Effector memory CD8-positive, alpha-beta T cell (primary cell): ENCODE measurements around the gene CSAD.
A peak's percentile ranks its signal among the peaks of the same experiment; 100 is the strongest.
"Not testable (repeated sequence)": the region's sequence is repeated elsewhere in the genome, so short reads cannot be mapped to it uniquely, and the experiment has no call there.

Experiments
- ATAC-seq: fragments of 150-1000 bp; cut with Tn5 transposase; replicated peaks from 2 replicates; pipeline ENCODE4 v1.10.0; 2021; ENCODE audit warnings: mild to moderate bottlenecking, moderate library complexity
- DNase-seq, 3 experiments: peaks; one replicate each; pipeline ENCODE4 v3.0.0; 2021
- H3K27ac Mint-ChIP-seq, 2 donors: one replicate each; pipeline ENCODE4 v1.8.0; 2022; ENCODE audit warnings: mild to moderate bottlenecking in 2 of 2, mixed read lengths in 2 of 2, moderate library complexity in 2 of 2
- H3K27me3 Mint-ChIP-seq, 2 donors: one replicate each; pipeline ENCODE4 v1.8.0; 2022; ENCODE audit warnings: mixed read lengths in 2 of 2
- H3K36me3 Mint-ChIP-seq: one replicate; pipeline ENCODE4 v1.8.0; 2022; ENCODE audit warnings: mild to moderate bottlenecking, moderate library complexity, mixed read lengths; ENCODE audit not compliant: insufficient read depth
- H3K4me1 Mint-ChIP-seq, 2 donors: one replicate each; pipeline ENCODE4 v1.8.0; 2022; ENCODE audit warnings: low read depth in 2 of 2, mixed read lengths in 2 of 2
- H3K4me3 Mint-ChIP-seq, 2 donors: one replicate each; pipeline ENCODE4 v1.8.0; 2022; ENCODE audit warnings: mild to moderate bottlenecking in 2 of 2, mixed read lengths in 2 of 2, moderate library complexity in 2 of 2
- H3K9me3 Mint-ChIP-seq, 2 donors: one replicate each; pipeline ENCODE4 v1.8.0; 2022; ENCODE audit warnings: mixed read lengths in 2 of 2

Gene CSAD

DNA sequence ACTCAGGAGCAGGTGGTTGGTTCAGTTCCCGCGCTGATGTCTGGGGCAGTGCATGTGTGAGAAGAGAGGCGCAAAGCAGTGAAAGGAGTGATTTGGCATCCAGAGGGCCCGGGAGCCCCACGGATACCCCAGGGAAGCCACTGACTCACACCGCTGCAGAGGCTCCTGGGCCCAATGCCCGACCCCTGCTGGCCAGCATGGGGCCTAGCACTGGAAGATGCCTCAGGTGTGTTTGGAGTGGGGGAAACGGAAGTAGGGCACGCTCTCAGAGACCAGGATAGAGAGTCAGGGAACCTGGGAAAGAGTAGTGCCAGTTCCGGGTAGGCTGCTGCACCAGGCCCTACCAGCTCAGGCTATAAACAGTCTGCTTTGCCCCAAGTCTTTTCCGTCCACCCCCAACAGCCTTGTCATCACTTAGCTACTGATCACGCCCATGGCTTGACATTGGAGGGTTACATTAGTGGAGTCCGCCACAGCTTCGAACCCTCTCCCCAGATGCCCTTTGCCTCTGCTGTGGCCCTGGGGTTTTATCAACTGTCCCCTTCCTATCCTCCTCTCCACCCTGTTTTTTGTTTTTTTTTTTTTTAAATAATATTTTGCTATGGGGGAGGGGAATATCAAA, 9.5 kb upstream of the CSAD start:
- peak in 1 of 3 experiments; percentile 35 for DNase-seq
- H3K36me3 Mint-ChIP-seq, result peaks cover 70% of the 10 kb centered on the region
- no peak overlapping the region for H3K4me3 Mint-ChIP-seq

DNA sequence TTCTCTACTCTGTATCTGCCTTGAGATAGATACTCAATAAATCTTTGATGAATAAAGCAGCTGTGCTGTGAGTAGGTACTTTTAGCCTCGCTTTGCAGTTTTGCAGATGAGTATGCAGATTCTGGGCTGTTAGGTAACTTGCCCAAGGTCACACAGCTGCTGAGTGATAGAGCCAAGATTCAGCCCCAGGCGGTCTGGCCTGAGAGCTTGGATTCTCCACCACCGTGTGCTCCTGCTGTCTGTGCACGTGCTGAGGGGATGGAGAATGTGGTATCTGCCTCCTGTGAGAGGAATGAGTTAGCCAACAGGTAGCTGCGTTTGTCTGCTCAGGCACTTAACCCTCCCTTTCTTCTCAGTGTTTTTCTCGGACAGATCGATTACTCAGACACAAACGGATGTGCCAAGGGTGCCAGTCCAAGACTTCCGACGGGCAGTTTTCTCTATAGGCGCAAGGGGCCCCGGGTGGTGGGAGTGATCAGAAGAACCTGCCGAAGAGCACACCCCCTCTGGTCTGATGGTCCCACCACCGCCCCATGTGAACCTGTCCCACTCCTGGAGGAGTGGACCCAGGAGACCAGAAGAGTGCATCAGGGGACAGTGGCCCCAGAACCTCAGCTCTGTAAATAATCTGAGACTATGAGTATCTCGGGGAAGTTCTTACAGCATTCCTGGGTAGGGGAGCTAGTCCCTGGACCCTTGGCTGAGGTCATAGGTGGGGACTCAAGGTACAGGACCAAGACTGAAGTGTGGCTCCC, 6.6 kb upstream of the CSAD start:
- Mint-ChIP-seq H3K27ac (peak overlapping the region in 1 of 2 donors; percentile 73), H3K4me1 (peaks cover 23 to 27% of the 10 kb centered on the region in 2 donors), H3K4me3 (no peak overlapping the region), H3K9me3 (no peaks in the 10 kb centered on the region), H3K27me3 (no peaks in the 10 kb centered on the region), H3K36me3 (peaks cover 63% of the 10 kb centered on the region)
- ATAC-seq (no peak), DNase-seq (no peak)

More for the DNA sequence above, 9.5 kb upstream of the CSAD start:
- Mint-ChIP-seq H3K27me3 (no peaks in the 10 kb centered on the region), H3K27ac (peak overlapping the region in 1 of 2 donors; percentile 67), H3K4me1 (peaks cover 5 to 21% of the 10 kb centered on the region in 2 donors), H3K9me3 (no peaks in the 10 kb centered on the region)
- ATAC-seq, result peak; percentile 94

DNA sequence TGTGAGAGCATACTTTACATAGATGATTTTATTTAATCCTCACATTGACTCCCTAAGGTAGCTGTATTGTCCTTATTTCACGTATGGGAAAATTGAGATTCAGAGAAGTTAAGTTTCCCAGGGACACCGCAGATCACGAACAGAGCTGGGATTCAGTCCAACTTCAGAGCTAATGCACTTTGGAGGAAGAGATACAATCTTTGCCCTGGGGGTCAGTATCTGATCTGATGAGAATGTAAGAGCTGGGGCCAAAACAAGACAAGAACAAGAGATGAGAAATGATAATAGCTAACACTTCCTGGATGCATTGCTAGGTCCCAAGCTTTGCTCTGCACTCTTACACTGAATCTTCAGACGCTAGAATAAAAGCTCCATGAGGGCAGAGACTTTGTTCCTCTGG, 6.0 kb upstream of the CSAD start:
- Mint-ChIP-seq H3K4me3 (no peak overlapping the region), H3K36me3 (peaks cover 62% of the 10 kb centered on the region), H3K4me1 (peaks cover 25 to 33% of the 10 kb centered on the region in 2 donors), H3K27ac (peak overlapping the region in 1 of 2 donors; percentile 27), H3K27me3 (no peaks in the 10 kb centered on the region), H3K9me3 (no peaks in the 10 kb centered on the region)
- ATAC-seq (no peak), DNase-seq (no peak)

DNA sequence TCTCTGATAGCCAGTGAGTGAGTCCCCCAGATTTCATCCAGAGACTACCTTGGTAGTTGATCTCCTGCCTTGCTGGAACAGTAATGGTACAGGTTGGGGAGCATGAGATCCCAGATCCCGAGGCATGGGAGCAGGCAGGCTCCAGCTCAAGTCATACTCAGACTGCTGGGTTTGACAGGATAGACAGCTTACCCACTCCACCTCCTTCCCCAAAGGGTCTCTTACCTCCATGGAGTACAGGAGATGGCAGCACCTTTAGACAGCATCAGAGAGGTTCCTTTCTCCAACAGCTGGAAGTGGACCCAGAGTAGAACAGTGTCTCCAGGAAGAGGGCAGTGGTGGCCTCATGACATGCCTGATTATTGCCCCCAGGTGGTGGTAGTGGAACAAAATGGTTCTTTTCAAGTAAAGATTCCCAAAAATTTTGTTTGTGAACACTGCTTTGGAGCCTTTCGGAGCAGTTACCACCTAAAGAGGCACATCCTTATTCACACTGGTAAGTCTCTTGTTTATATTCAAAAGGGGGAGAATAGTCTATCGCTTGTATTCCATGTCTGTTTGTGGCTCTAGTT, 4.9 kb upstream of the CSAD start:
- DNase-seq (no peak), ATAC-seq (no peak)
- Mint-ChIP-seq H3K36me3 (peaks cover 56% of the 10 kb centered on the region), H3K4me3 (no peak overlapping the region), H3K27me3 (no peaks in the 10 kb centered on the region), H3K4me1 (peaks cover 29 to 39% of the 10 kb centered on the region in 2 donors), H3K27ac (peak overlapping the region in 1 of 2 donors; percentile 82), H3K9me3 (no peaks in the 10 kb centered on the region)

DNA sequence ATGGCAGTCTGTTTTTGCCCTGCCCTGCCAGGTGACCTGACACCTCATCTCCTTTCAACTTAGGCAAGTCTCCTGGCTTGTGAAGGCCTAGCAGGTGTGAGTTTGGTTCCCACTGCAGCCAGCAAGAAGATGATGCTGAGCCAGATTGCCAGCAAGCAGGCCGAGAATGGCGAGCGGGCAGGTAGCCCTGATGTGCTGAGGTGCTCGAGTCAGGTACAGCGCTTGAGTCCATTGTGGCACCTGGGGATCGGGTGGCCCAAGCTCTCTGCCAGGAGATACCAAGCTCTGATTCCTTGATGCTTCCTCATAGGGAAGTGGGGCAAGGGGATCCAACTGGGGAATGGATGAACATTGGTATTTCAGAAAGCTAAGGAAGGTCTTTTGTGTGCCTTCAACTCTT, 4.1 kb upstream of the CSAD start:
- Mint-ChIP-seq H3K27ac (peak overlapping the region; percentile 75 to 82), H3K4me3 (peak overlapping the region in 1 of 2 donors; percentile 14), H3K27me3 (no peaks in the 10 kb centered on the region), H3K4me1 (peaks cover 26 to 38% of the 10 kb centered on the region in 2 donors), H3K36me3 (peaks cover 57% of the 10 kb centered on the region), H3K9me3 (no peaks in the 10 kb centered on the region)
- no peak for DNase-seq
- no peak for ATAC-seq

DNA sequence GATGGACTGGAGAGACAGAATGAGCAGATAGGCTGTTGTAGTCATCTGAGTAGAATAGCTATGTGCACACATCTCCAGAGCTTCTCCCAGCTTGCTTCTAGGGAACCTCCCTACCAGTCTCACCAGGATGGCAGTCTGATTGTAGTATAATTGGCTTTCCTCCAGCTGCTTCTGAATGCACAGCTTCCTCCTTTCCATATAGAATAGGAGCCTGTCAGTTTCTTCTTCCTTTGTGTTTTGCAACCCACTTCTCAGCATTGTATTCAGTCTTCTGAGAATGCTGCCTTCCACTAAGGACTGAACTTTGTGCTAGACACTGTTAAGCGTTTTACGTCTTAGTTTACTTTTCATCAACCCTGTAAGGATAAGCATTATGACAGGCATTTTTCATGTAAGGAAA, 2.2 kb upstream of the CSAD start:
- DNase-seq (no peak), ATAC-seq (no peak)
- peaks cover 33 to 45% of the 10 kb centered on the region in 2 donors for H3K4me1 Mint-ChIP-seq
- H3K4me3 Mint-ChIP-seq, result peak overlapping the region in 1 of 2 donors; percentile 88
- H3K9me3 Mint-ChIP-seq, result no peaks in the 10 kb centered on the region
- H3K36me3 Mint-ChIP-seq, result peaks cover 57% of the 10 kb centered on the region
- H3K27ac Mint-ChIP-seq, result no peak overlapping the region
- H3K27me3 Mint-ChIP-seq, result no peaks in the 10 kb centered on the region

DNA sequence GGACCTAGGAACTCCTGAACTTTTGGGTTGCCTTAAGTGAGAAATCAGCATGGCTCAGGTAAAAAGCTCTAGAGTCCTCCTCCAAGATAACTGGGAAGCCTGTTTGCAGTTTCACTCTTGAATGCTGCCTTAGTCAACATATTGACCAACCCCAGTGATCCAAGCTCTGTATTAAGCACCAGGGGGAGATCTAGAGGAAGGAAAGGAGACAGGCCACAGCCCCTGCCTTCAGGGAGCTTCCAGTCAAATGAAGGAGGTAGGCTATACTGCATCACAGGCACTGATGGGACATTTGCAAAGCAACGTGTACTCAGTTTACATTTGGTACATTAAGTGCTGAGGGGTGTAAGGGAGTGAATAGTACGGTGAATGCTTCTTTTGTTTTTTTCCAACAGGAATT, 1.2 kb upstream of the CSAD start:
- DNase-seq (no peak), ATAC-seq (no peak)
- Mint-ChIP-seq H3K4me1 (peaks cover 33 to 45% of the 10 kb centered on the region in 2 donors), H3K36me3 (peaks cover 53% of the 10 kb centered on the region), H3K9me3 (no peaks in the 10 kb centered on the region), H3K4me3 (peak overlapping the region; percentile 88 to 93), H3K27me3 (no peaks in the 10 kb centered on the region), H3K27ac (peak overlapping the region; percentile 91 to 96)

DNA sequence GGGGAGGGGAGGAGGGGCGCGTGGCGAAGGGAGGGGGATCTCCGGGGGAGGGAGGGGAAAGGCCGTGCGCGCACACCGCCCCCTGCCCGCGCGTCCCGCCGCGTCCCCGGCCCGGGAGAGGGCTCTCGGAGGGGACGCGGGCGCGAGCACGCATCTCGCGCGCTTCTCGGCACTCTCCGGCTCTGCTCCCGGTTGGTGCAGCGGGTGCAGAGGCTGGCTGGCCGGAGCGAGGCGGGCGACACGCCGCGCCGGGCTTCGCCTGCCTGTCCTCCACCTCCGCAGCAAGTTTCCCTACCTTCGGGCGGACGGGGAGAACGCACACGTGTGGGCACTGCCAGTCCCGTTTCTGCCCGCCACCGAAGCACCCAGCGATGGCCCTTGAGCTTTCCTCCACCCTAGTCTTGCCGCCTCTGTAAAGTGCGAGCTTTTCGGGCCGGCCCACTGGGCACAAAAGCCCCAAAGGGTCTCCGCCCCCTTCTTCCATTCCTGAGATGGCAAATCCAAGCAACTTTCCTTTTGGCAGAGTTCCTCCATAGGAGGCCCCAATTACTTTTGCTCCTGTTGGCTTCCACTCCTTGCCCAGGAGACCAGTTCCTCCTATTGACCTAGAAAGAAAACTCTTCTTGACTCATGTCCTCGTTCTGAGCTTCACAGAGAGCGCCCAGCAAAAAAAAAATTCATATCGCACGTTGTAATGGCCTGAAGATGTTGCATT, 363 bp upstream of the CSAD start:
- peak; percentile 46 for ATAC-seq

DNA sequence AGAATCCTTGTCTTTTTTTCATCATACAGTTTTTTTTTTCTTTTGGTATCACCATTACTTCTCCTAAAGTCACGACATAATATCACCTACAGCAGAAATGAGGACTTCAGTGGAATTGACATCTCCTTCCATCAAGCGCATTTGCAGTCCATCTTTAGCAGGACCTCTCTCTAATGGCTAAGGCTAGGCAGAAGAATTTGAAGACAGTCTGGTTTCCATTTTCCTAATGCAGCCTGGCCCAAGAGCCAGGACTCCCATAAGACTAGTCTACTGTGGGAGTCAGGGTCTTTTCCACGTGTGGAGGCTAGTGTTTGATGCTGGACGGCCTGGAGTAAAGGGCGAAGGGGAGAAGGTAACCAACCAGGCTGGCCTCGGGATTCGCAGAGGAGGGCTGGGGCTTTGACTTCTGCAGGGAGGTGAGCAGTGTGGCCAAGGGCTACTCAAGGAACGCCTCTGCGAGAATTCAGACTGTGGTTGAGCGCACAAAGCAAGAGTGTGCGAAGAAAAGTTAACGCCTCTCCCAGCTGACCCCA, 972 bp downstream of the CSAD start:
- H3K27ac Mint-ChIP-seq, result peak overlapping the region; percentile 91 to 96
- DNase-seq (no peak), ATAC-seq (peak; percentile 1)
- H3K36me3 Mint-ChIP-seq, result peaks cover 33% of the 10 kb centered on the region
- H3K4me1 Mint-ChIP-seq, result peaks cover 31 to 42% of the 10 kb centered on the region in 2 donors
- H3K4me3 Mint-ChIP-seq, result peak overlapping the region; percentile 88 to 93
- H3K27me3 Mint-ChIP-seq, result no peaks in the 10 kb centered on the region
- H3K9me3 Mint-ChIP-seq, result no peaks in the 10 kb centered on the region

More for the DNA sequence above, 363 bp upstream of the CSAD start:
- Mint-ChIP-seq H3K9me3 (no peaks in the 10 kb centered on the region), H3K4me1 (peaks cover 33 to 45% of the 10 kb centered on the region in 2 donors), H3K4me3 (peak overlapping the region; percentile 88 to 93), H3K27ac (peak overlapping the region; percentile 91 to 96), H3K36me3 (peaks cover 45% of the 10 kb centered on the region), H3K27me3 (no peaks in the 10 kb centered on the region)
- peak in 2 of 3 experiments; percentile 59 to 62 for DNase-seq

DNA sequence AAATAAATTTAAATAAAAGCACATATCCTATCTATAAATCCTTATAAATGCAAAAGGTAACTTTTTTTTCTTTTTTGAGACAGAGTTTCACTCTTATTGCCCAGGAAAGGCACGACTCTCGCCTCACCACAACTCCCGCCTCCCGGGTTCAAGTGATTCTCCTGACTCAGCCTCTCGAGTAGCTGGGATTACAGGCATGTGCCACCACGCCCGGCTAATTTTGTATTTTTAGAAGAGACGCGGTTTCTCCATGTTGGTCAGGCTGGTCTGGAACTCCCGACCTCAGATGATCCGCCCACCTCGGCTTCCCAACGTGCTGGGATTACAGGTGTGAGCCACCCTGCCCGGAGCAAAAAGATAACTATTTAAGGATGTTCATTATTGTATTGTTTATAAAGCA, 1.9 kb downstream of the CSAD start:
- DNase-seq, ATAC-seq, H3K9me3 Mint-ChIP-seq, H3K27me3 Mint-ChIP-seq: not testable (repeated sequence)
- peak overlapping the region; percentile 88 to 93 for H3K4me3 Mint-ChIP-seq
- peaks cover 28 to 35% of the 10 kb centered on the region in 2 donors for H3K4me1 Mint-ChIP-seq
- peak overlapping the region in 1 of 2 donors; percentile 91 for H3K27ac Mint-ChIP-seq
- H3K36me3 Mint-ChIP-seq, result peaks cover 26% of the 10 kb centered on the region

DNA sequence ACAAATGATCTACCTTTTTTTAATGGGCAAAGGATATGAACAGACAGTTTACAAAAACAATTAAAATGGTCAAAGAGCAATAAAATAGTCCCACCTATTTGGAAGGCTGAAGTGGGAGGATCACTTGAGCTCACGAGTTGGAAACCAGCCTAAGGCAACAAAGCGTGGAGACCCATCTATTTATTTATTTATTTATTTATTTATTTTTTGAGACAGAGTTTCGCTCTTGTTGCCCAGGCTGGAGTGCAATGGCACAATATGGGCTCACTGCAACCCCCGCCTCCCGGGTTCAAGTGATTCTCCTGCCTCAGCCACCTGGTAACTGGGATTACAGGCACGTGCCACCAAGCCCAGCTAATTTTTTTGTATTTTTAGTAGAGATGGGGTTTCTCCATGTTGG, 3.3 kb downstream of the CSAD start:
- H3K9me3 Mint-ChIP-seq, H3K4me3 Mint-ChIP-seq, H3K27me3 Mint-ChIP-seq, H3K27ac Mint-ChIP-seq, DNase-seq, ATAC-seq: not testable (repeated sequence)
- H3K36me3 Mint-ChIP-seq, result peaks cover 18% of the 10 kb centered on the region
- H3K4me1 Mint-ChIP-seq, result peaks cover 24% of the 10 kb centered on the region in 2 donors

DNA sequence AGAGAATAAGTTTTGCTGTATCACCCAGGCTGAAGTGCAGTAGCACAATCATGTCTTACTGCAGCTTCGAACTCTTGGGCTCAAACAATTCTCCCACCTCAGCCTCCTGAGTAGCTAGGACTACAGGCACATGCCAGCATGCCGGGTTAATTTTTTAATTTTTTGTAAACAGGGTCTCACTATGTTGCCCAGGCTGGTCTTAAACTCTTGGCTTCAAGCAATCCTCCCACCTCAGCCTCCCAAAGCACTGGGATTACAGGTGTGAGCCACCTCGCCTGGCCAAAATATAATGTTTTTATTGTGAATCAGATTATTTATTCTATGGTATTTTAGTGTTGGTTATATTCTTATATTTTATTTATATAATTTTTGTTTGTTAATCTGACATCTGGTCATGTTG, 4.0 kb downstream of the CSAD start:
- ATAC-seq (no peak), DNase-seq (no peak)
- Mint-ChIP-seq H3K4me1 (peaks cover 17% of the 10 kb centered on the region in 2 donors), H3K27ac (no peak overlapping the region), H3K9me3 (no peaks in the 10 kb centered on the region), H3K27me3 (no peaks in the 10 kb centered on the region), H3K36me3 (peaks cover 12% of the 10 kb centered on the region), H3K4me3 (no peak overlapping the region)

DNA sequence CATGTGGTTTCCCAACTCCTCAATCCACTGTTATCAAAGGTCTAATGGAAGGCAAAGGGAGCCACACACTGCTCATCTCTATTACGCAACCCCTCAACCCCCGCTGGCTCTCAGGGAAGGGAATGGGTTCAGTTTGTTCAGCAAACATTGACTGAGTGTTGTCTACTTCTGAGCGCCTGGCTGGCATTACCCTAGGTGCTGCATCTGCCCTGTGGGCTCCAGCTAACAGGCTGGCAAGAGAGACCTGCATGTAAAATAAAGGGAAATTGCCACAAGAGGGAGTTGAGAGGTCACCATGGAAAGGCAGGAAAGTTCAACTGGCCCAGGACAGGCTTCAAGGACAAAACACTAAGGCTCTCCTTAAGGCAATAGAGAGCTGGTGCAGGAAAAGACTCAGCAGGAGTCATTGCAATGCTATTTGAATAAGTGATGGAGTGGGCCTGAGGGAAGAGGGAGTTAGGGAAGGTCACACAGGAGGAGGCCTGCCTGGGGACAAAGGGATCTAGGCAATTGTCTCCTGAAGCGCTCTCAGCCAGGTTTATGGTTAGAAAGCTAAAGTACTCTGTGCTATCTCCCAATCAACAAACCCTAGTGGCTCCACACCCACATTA, 5.7 kb downstream of the CSAD start:
- DNase-seq, result no peak
- ATAC-seq, result no peak
- H3K4me1 Mint-ChIP-seq, result peaks cover 8% of the 10 kb centered on the region in 2 donors
- H3K27me3 Mint-ChIP-seq, result no peaks in the 10 kb centered on the region
- peak overlapping the region in 1 of 2 donors; percentile 58 for H3K27ac Mint-ChIP-seq
- no peak overlapping the region for H3K4me3 Mint-ChIP-seq
- H3K36me3 Mint-ChIP-seq, result peaks cover under 1% of the 10 kb centered on the region
- no peaks in the 10 kb centered on the region for H3K9me3 Mint-ChIP-seq
